Gastrocnemius medialis (tissue), 4 donors: ENCODE results near the gene WNT8B. TPM values are rescaled to one million over a fixed set of nuclear protein-coding genes. Genes with fewer than 3 reads are reported as not detected.

Experiments used
- ATAC-seq, 2 donors: fragments of 150-250 bp; one replicate each; pipeline ENCODE4 v1.9.1; 2016
- DNase-seq, 2 donors: peaks; one replicate each; pipeline ENCODE4 v3.0.0-alpha.2; 2019
- H3K27ac ChIP-seq, 4 donors: fragments of 200-600 bp; sonication (generic); 1 replicate in 1 of 4; 2 replicates in 3 of 4; pipeline ENCODE4 v1.5.1; 2016 to 2018; ENCODE audit warnings: mild to moderate bottlenecking in 2 of 4, moderate library complexity in 1 of 4
- H3K27me3 ChIP-seq, 3 donors: fragments of 200-600 bp; sonication (generic) in 2 of 3; 1 replicate in 1 of 3; 2 replicates in 2 of 3; pipeline versions ENCODE4 v1.5.1 to v1.6.0; 2016 to 2019; ENCODE audit warnings: mild to moderate bottlenecking in 1 of 3, moderate library complexity in 1 of 3
- H3K36me3 ChIP-seq, 2 donors: fragments of 200-600 bp; sonication (generic) in 1 of 2; one replicate each; pipeline ENCODE4 v1.5.1; 2017 to 2018
- H3K4me1 ChIP-seq, 2 donors: fragments of 200-600 bp; sonication (generic) in 1 of 2; one replicate each; pipeline ENCODE4 v1.5.1; 2016 to 2017; ENCODE audit warnings: mild to moderate bottlenecking in 2 of 2
- H3K4me3 ChIP-seq, 4 donors: fragments of 200-600 bp; sonication (generic) in 3 of 4; 1 replicate in 1 of 4; 2 replicates in 3 of 4; pipeline ENCODE4 v1.5.1; 2016 to 2019; ENCODE audit warnings: mild to moderate bottlenecking in 2 of 4
- H3K9me3 ChIP-seq, 3 donors: fragments of 200-600 bp; sonication (generic) in 2 of 3; 1 replicate in 1 of 3; 2 replicates in 2 of 3; pipeline ENCODE4 v1.5.1; 2016 to 2019
- CTCF ChIP-seq, 5 experiments: fragments of 450-650 bp in 3 of 5; fragments of 200-600 bp in 2 of 5; sonication (generic) in 2 of 5; IDR thresholded peaks in 4 of 5; conservative IDR thresholded peaks in 1 of 5; 1 replicate in 4 of 5; 2 replicates in 1 of 5; pipeline ENCODE4 v1.5.1; 2016 to 2019; ENCODE audit warnings: antibody characterized with exemption in 5 of 5, mild to moderate bottlenecking in 3 of 5, moderate library complexity in 3 of 5
- POLR2A ChIP-seq, 2 donors: fragments of 450-650 bp; IDR thresholded peaks; one replicate each; pipeline ENCODE4 v1.6.1; 2017; ENCODE audit warnings: antibody characterized with exemption in 2 of 2, mild to moderate bottlenecking in 2 of 2, moderate library complexity in 2 of 2
- in situ Hi-C, 4 donors: fragments of 200-750 bp; cut with MboI; loops; one replicate each; pipeline versions ENCODE4 v1.15.0 to v1.8.0; 2017; ENCODE audit warnings: low sequenced_read_pairs in 4 of 4
- intact Hi-C: fragments of 100-400 bp; cut with DNase I; formaldehyde crosslinking; loops from one replicate; pipeline ENCODE4 v1.15.1; 2023; ENCODE audit warnings: low total_unique reads
- total RNA-seq, 4 donors: library from RNA; depleted of rRNA; stranded (reverse); fragments of >200 nt; gene quantifications; one replicate each; pipeline versions ENCODE4 v1.1.0 to v1.2.3, GENCODE V29; 2016

Gene WNT8B
- total RNA-seq, 4 donors from 2014 or later, result not detected

GRCh38 chr10:100469756-100470155, 6.9 kb downstream of the WNT8B start:
- Histone ChIP-seq H3K4me3 (no peak overlapping the region), H3K27me3 (no peaks in the 10 kb centered on the region), H3K9me3 (no peaks in the 10 kb centered on the region), H3K27ac (no peak overlapping the region), H3K36me3 (no peaks in the 10 kb centered on the region), H3K4me1 (no peaks in the 10 kb centered on the region)
- ATAC-seq (no peak), DNase-seq (no peak)
- in situ Hi-C loops (no loop called here), intact Hi-C loops (no loop called here)
- TF ChIP-seq CTCF (IDR thresholded peaks at IDR 0.05 in 4 of 5, conservative IDR thresholded peaks at IDR 0.05 in 1 of 5) (no peak), POLR2A (IDR thresholded peaks at IDR 0.05) (no peak)

- DNase-seq (no peak), ATAC-seq (no peak)
- Histone ChIP-seq H3K27me3 (no peaks in the 10 kb centered on the region), H3K4me3 (no peak overlapping the region), H3K4me1 (no peaks in the 10 kb centered on the region), H3K36me3 (no peaks in the 10 kb centered on the region), H3K9me3 (no peaks in the 10 kb centered on the region), H3K27ac (no peak overlapping the region)
- in situ Hi-C loops, result no loop called here
- TF ChIP-seq CTCF (IDR thresholded peaks at IDR 0.05 in 4 of 5, conservative IDR thresholded peaks at IDR 0.05 in 1 of 5) (no peak), POLR2A (IDR thresholded peaks at IDR 0.05) (no peak)
- intact Hi-C loops, result no loop called here
Observed at GRCh38 chr10:100470367-100470766, 7.6 kb downstream of the WNT8B start.

GRCh38 chr10:100477970-100478369, 15.2 kb downstream of the WNT8B start:
- Histone ChIP-seq H3K27me3 (peaks cover 3 to 23% (median 19%) of the 10 kb centered on the region in 3 donors), H3K36me3 (no peaks in the 10 kb centered on the region), H3K4me1 (peaks cover 7 to 13% of the 10 kb centered on the region in 2 donors), H3K27ac (no peak overlapping the region), H3K9me3 (no peaks in the 10 kb centered on the region), H3K4me3 (no peak overlapping the region)
- TF ChIP-seq CTCF (IDR thresholded peaks at IDR 0.05 in 4 of 5, conservative IDR thresholded peaks at IDR 0.05 in 1 of 5) (no peak), POLR2A (IDR thresholded peaks at IDR 0.05) (no peak)
- ATAC-seq (no peak), DNase-seq (no peak)
- intact Hi-C loops (no loop called here), in situ Hi-C loops (no loop called here)

GRCh38 chr10:100479037-100479436, 16.2 kb downstream of the WNT8B start:
- in situ Hi-C loops, result no loop called here
- no peaks in the 10 kb centered on the region for H3K9me3 ChIP-seq
- DNase-seq (no peak), ATAC-seq (no peak)
- H3K4me1 ChIP-seq, result peaks cover 7 to 14% of the 10 kb centered on the region in 2 donors
- TF ChIP-seq CTCF (IDR thresholded peaks at IDR 0.05 in 4 of 5, conservative IDR thresholded peaks at IDR 0.05 in 1 of 5) (no peak), POLR2A (IDR thresholded peaks at IDR 0.05) (no peak)
- no peak overlapping the region for H3K27ac ChIP-seq
- intact Hi-C loops, result no loop called here
- no peak overlapping the region for H3K4me3 ChIP-seq
- no peaks in the 10 kb centered on the region for H3K36me3 ChIP-seq
- H3K27me3 ChIP-seq, result peaks cover 3 to 23% (median 19%) of the 10 kb centered on the region in 3 donors

GRCh38 chr10:100480002-100480401, 17.2 kb downstream of the WNT8B start:
- Histone ChIP-seq H3K27ac (no peak overlapping the region), H3K27me3 (peaks cover 3 to 23% (median 19%) of the 10 kb centered on the region in 3 donors), H3K4me3 (no peak overlapping the region), H3K9me3 (no peaks in the 10 kb centered on the region), H3K36me3 (no peaks in the 10 kb centered on the region), H3K4me1 (peaks cover 7 to 14% of the 10 kb centered on the region in 2 donors)
- no peak for DNase-seq
- in situ Hi-C loops, result no loop called here
- ATAC-seq, result no peak
- intact Hi-C loops, result no loop called here
- TF ChIP-seq POLR2A (IDR thresholded peaks at IDR 0.05) (no peak), CTCF (IDR thresholded peaks at IDR 0.05 in 4 of 5, conservative IDR thresholded peaks at IDR 0.05 in 1 of 5) (no peak)
